Mucosa of stomach (tissue), 1 donor: ENCODE results near the gene PTPRM.

Experiments
- H3K27me3 ChIP-seq: one replicate; pipeline ENCODE4 v1.7.0; 2013; ENCODE audit warnings: mild to moderate bottlenecking, low read length; ENCODE audit not compliant: control insufficient read depth, insufficient read depth
- H3K36me3 ChIP-seq: one replicate; pipeline ENCODE4 v1.7.0; 2013; ENCODE audit warnings: low read length; ENCODE audit not compliant: control insufficient read depth, insufficient read depth
- H3K4me1 ChIP-seq: one replicate; pipeline ENCODE4 v1.7.0; 2013; ENCODE audit warnings: mild to moderate bottlenecking, low read length; ENCODE audit not compliant: control insufficient read depth, insufficient read depth
- H3K4me3 ChIP-seq: one replicate; pipeline ENCODE4 v1.7.0; 2013; ENCODE audit warnings: low read length
- H3K9ac ChIP-seq: one replicate; pipeline ENCODE4 v1.7.0; 2013; ENCODE audit warnings: mild to moderate bottlenecking, low read length, moderate library complexity
- H3K9me3 ChIP-seq: one replicate; pipeline ENCODE4 v1.7.0; 2013; ENCODE audit warnings: mild to moderate bottlenecking, low read length, moderate library complexity; ENCODE audit not compliant: control insufficient read depth
- donor health status: Pancreatic carcinoma.

The PTPRM gene

DNA sequence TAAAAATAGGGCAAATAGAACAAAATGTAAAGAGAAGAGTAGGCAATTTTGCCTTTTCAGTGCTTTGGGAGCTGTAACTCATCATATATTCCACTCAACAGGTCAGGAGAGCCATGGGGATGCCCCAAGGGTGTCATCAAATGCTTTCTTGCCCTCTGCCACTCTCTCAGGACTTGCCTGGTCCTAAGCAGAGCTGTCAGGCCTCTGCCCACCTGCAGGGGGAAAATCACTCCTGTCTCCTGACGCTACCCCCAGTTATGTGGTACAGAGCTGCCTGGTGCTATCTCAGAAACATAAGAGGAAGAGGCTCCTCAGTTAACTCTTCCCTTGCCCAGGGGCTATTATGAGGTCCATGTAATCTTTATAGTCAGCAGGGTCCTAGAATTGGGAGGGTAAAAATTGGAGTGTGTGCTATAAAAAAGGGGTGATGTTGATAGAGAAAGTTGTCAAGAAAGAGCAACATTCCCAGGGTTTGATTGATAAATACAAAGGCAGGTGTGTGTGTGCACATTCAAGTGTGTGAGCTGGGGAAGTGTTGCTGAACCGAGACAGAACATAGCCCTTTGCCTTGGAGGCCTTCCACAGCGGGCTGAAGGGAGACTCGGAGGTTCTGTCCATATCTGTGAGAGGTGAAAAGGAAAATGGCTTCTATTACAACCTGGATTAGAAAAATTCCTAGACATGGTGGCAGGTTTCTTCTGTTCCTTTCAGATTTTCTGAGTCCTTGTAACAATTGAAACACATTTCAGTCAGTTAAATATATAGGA, 25.4 kb downstream of the PTPRM start:
- no peak overlapping the region for H3K4me3 ChIP-seq
- H3K36me3 ChIP-seq, result no peaks in the 10 kb centered on the region
- H3K9ac ChIP-seq, result no peak overlapping the region
- H3K4me1 ChIP-seq, result no peaks in the 10 kb centered on the region
- H3K9me3 ChIP-seq, result no peaks in the 10 kb centered on the region
- H3K27me3 ChIP-seq, result no peaks in the 10 kb centered on the region

DNA sequence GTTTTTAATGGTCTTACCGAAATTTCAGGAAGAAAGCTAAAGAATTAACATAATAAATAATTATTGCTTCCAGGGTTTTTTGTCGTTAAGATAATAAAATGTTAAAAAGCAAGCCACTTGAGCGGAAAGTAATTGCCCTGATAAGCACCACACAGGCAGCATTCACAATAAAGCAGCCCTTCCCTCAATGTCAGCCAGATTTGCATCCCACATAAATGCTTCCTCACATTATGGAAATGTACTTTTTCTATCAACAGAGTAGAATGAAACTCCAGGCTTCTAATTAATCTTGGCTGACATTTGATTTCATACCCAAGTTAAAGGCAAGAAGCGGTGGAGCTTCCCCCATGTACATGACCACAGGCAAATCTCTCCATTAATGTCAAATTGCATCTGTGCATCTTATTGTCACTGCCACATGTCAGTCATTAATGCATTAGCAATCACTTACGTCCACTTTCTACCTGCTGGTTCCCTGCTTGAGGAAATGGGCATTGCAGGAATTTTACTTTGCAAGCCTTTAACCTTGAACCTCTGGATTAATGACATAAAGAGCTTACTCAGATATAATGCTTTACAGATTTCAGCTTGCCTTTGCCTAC, 26.2 kb downstream of the PTPRM start:
- H3K27me3 ChIP-seq, result no peaks in the 10 kb centered on the region
- no peaks in the 10 kb centered on the region for H3K4me1 ChIP-seq
- no peaks in the 10 kb centered on the region for H3K9me3 ChIP-seq
- H3K4me3 ChIP-seq, result no peak overlapping the region
- no peaks in the 10 kb centered on the region for H3K36me3 ChIP-seq
- no peak overlapping the region for H3K9ac ChIP-seq

DNA sequence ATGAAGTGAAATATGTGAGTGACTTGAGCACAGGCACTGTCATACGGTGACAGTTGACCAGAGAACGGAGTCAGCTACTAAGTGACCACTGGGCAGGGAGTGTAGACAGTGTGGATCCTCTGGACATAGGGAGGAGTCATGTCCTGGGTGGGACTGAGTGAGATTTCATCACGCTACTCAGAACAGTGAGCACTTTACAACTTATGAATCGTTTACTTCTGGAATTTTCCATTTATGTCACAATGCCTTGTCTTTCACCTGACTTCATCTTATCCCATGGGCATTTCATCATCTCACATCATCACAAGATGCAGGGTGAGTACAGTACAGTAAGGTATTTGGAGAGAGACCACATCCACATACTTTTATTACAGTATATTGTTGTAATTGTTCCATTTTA, 29.0 kb downstream of the PTPRM start:
- Histone ChIP-seq H3K9ac (no peak overlapping the region), H3K36me3 (no peaks in the 10 kb centered on the region), H3K27me3 (no peaks in the 10 kb centered on the region), H3K4me1 (no peaks in the 10 kb centered on the region), H3K9me3 (no peaks in the 10 kb centered on the region), H3K4me3 (no peak overlapping the region)

DNA sequence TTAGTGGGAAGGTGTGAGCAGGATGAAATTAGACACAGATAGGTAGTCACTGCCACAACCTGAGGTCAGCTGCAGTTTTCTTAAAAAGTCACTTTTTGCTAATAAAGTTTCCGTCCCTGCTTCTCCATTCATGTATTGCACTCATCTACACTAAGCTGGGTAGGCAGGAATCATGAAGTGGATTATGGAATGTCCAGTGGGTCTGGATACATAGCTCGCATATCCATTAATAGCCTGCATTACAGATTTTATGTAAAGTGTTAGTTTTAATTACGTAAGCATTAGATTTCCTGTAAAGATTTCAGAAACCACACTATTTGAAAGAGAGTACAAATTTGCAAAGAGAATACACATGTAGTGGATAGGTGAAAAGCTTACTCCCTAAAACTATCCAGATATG, 30.4 kb downstream of the PTPRM start:
- Histone ChIP-seq H3K4me3 (no peak overlapping the region), H3K9ac (no peak overlapping the region), H3K36me3 (no peaks in the 10 kb centered on the region), H3K9me3 (no peaks in the 10 kb centered on the region), H3K27me3 (no peaks in the 10 kb centered on the region), H3K4me1 (no peaks in the 10 kb centered on the region)

DNA sequence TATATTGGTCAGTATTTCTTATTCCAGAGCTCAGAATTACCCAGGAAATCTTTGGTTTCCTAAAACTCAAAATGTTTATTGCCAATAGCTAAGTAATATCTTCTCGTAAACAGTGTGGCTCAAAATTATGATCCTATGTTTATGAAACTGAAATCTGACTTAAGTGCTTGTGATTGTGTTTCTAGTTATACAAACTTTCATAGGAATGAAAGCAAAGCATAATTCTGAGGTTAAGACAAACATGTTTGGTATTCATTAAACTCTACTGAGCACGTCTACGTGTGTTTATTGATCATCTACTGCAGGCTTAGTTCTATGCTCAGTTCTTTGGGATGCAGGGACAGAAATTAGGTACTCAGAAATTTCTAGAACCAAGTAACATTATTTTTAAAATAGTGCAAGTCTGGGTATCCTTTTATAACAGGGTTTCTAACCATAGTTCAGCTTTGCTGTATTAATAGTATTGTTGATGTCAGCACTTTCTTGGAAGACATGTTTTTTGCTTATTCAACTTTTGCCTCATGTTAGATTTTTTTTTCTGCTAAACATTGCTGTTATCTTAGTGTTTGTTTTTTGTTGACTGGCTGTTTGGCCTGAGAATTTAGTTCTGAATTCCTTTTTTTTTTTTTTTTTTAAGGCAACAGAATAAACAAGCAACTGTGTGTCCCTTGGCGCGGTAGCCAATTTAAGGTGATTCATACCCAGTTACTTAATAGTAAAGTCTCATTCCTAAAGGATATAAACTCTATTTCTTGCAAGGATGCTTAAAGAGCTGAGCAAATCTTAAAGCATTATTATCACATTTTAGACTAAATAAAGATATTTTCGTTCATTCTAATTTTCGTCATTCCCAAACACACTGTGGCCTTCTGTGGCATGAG, 31.3 kb downstream of the PTPRM start:
- no peaks in the 10 kb centered on the region for H3K9me3 ChIP-seq
- no peak overlapping the region for H3K9ac ChIP-seq
- H3K4me1 ChIP-seq, result no peaks in the 10 kb centered on the region
- no peak overlapping the region for H3K4me3 ChIP-seq
- H3K27me3 ChIP-seq, result no peaks in the 10 kb centered on the region
- H3K36me3 ChIP-seq, result no peaks in the 10 kb centered on the region

DNA sequence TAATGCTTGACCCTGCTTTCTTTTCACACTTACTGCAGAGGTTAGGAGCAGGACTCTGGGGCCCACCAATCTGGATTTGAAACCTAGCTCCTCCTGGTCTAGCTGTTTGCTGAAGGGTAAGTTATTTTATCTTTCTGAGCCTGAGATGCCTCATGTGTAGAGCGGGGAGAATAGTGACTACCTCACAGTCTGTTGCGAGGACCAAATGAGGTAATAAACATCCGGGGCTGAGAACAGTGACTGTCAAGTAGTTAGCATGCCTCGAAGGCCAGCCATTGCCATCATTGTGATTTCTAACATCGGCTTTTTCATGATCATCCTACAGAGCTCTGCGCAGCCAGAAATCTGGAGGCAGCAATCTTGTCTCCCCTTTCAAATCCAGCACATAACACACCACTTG, 32.9 kb downstream of the PTPRM start:
- H3K4me1 ChIP-seq, result no peaks in the 10 kb centered on the region
- no peak overlapping the region for H3K9ac ChIP-seq
- H3K36me3 ChIP-seq, result no peaks in the 10 kb centered on the region
- no peaks in the 10 kb centered on the region for H3K9me3 ChIP-seq
- H3K27me3 ChIP-seq, result no peaks in the 10 kb centered on the region
- H3K4me3 ChIP-seq, result no peak overlapping the region

DNA sequence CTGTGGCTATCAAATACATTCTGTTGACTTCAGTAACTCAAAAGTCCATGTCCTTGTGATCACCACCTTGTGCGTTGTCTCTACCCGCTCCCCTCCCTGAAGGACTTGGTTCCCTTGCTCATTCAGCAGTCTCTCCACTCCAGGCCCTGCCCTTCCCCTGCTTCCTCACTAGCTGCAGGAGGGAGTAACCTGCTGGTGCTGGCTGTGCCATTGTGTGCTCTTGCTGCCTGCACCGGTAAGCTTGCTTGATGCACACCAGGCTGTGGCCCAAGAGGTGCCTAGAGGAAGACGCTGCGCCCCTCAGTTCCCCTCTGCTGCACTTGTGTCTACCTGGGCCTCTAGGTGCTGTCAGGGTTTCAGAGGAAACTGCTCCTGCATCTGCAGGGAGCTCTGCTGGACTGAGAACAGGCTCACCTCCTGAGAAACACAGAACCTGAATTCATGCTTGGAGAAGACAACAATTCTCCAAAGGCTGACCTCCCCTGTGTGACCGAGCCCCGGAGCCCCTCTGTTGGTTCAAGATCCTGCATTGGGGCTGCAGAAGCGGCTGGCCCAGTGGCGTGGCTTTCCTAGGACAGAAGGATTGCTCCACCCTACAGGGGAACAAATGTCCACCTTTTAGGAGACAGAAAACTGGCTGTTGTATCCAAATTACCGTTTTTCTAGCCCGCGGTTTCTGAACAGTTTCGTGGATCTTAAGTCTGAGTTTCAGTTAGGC, 33.6 kb downstream of the PTPRM start:
- Histone ChIP-seq H3K9me3 (no peaks in the 10 kb centered on the region), H3K36me3 (no peaks in the 10 kb centered on the region), H3K4me1 (no peaks in the 10 kb centered on the region), H3K9ac (no peak overlapping the region), H3K4me3 (no peak overlapping the region), H3K27me3 (no peaks in the 10 kb centered on the region)

DNA sequence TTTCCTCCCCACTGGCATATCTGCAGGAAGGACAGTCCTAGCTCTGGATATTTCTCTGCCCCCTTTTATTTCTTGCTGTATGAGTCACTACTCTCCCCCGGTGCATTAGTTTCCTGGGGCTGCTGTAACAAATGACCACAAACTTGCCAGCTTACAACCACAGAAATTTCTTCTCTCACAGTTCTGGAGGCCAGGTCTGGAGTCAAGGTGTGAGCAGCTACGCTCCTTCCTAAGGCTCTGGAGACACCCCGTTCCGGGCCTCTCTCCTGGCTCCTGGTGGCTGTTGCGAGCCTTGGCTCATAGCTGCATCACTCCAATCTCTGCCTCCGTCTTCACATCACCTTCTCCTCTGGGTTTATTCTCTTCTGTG, 34.1 kb downstream of the PTPRM start:
- Histone ChIP-seq H3K9ac (no peak overlapping the region), H3K4me1 (no peaks in the 10 kb centered on the region), H3K36me3 (no peaks in the 10 kb centered on the region), H3K27me3 (no peaks in the 10 kb centered on the region), H3K9me3 (no peaks in the 10 kb centered on the region), H3K4me3 (no peak overlapping the region)

DNA sequence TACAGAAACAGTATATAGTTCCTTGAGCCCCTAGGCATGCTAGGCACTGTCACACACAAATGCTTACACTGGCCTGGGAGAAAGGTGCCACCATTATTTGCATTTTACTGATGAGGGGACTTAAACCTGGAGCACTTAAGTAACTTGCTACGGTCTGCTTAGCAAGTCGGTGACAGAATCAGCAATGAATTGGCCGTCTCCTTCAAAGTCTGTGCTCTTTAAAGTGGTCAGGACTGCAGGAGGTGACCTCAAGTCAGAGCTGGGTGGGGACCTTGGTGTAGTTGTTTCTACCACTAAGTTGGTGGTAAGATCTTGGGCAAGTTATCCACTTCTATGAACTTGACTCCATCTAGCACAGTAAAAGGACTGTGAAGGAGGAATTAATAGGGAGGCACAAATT, 34.8 kb downstream of the PTPRM start:
- Histone ChIP-seq H3K4me1 (no peaks in the 10 kb centered on the region), H3K36me3 (no peaks in the 10 kb centered on the region), H3K9ac (no peak overlapping the region), H3K9me3 (no peaks in the 10 kb centered on the region), H3K27me3 (no peaks in the 10 kb centered on the region), H3K4me3 (no peak overlapping the region)

DNA sequence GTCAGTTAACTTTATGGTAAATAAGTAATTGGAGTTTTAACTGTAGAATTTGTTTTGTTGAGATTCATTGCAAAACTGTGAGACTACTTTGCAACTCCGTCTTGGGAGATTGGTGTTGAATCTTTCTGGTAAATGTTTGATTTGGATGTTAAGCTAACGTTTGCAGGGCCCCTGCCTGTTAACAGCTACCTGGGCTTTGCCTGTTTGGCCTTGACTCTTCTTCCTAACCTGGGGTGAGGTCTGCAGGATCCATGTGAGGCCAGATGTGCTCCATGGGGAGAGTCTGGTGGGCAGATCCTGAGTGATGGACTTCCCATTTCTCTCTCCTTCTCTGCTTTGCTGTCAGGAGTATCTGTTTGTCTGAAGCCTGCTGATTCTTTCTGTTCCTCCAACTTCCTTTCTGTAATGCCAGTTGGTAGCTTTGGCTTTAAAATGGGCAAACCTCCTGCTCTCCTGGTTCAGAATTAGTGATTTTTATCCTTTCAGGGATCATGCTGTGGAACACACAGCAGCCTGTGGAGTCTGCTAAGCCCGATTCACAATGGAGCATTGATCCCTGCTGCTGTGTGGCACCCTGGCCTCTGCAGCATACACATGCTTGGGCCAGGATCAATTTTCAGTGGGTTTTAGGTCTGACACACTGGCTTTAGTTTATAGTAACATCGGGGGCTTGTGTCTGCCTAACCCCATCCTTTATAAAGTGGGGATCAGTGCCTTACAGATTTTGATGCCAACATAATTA, 36.3 kb downstream of the PTPRM start:
- Histone ChIP-seq H3K9me3 (no peaks in the 10 kb centered on the region), H3K36me3 (no peaks in the 10 kb centered on the region), H3K4me3 (no peak overlapping the region), H3K9ac (no peak overlapping the region), H3K27me3 (no peaks in the 10 kb centered on the region), H3K4me1 (no peaks in the 10 kb centered on the region)

DNA sequence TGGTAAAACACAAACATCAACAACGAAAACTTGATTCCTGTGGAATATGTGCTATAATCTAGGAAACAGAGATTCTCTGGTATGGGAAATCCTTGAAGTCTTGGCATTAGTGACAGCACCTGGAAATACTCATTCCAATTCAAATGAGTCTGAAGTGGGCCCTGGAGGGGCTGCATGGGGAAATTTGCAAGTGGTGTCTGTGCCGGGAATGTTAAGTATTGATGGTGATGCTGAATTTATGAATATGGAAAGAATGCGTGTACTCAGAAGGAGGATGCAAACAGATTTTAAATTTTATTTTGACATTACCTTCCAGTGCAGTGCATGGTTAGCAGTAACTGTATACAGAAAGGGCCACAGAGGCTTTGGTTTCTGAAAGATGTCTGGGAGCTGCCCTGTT, 37.2 kb downstream of the PTPRM start:
- Histone ChIP-seq H3K4me1 (peaks cover 4% of the 10 kb centered on the region), H3K9me3 (no peaks in the 10 kb centered on the region), H3K36me3 (no peaks in the 10 kb centered on the region), H3K27me3 (no peaks in the 10 kb centered on the region), H3K4me3 (no peak overlapping the region), H3K9ac (no peak overlapping the region)
